Measurements from ENCODE around the gene ZBTB5.
A peak's percentile ranks its signal among the peaks of the same experiment; 100 is the strongest.
"Not testable (repeated sequence)": the region's sequence is repeated elsewhere in the genome, so short reads cannot be mapped to it uniquely, and the experiment has no call there.

Gene ZBTB5, protein sequence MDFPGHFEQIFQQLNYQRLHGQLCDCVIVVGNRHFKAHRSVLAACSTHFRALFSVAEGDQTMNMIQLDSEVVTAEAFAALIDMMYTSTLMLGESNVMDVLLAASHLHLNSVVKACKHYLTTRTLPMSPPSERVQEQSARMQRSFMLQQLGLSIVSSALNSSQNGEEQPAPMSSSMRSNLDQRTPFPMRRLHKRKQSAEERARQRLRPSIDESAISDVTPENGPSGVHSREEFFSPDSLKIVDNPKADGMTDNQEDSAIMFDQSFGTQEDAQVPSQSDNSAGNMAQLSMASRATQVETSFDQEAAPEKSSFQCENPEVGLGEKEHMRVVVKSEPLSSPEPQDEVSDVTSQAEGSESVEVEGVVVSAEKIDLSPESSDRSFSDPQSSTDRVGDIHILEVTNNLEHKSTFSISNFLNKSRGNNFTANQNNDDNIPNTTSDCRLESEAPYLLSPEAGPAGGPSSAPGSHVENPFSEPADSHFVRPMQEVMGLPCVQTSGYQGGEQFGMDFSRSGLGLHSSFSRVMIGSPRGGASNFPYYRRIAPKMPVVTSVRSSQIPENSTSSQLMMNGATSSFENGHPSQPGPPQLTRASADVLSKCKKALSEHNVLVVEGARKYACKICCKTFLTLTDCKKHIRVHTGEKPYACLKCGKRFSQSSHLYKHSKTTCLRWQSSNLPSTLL

DNA sequence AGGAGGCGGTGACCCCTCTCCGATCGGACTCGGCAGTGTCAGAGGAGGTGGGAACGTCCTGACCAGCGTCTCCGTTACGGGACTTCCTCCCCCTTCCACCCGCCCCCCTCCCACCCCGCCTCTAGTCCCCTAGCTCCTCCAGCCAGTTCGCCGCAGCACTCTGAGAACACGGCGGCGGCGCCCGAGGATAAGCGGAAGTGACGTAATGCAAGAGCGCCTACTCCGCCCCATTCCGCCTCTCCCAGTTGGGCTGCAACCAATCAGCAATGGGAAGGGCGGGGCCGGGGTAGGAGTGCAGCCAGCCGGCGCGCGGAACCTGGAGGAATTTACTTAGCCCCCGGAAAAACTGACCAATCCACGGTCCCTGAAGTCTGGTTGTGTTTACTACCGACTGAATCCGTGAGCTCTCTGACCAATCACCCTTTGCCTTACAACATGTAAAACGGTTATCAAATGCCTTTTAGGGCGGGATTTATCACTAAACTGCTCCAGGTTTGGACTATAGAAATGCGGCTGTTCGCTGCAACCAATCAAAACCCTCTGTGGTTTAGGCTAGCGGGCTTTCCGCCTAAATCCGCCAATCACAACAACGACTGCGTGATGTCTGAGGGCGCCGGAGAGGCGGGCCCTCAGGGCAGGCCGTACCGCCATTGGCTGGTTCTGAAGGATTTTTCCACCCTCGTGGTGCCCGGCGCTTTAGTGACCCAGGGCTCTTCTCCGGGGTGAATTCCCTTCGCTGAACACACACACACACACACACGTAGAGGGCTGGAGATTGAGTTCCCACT is at the start of gene ZBTB5:
Gene ZBTB5, minus strand, starts transcription at position 202 of the 788 bp plus-strand sequence. CDS start 22,899 bp downstream, outside the sequence.
- DNase-seq = peak; percentile 98

DNA sequence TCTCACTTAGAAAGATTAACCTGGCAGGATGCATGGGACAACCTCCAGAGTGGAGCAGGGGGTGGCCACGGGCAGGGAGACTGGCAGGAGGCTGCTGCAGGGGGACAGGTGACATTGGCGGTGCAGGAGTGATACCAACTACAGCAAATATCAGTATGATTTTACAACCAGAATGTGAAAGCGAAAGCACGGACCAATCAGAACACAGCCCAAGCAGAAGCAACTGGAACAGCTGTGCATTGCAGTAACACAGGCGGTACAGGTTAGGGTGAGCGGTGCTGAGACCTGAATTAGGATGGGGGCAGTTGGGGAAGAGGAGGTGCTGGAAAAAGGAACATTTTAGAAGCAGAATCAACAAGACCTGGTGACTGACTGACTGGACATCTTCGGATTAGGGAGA is 49.7 kb upstream of the ZBTB5 start:
- DNase-seq = no peak

DNA sequence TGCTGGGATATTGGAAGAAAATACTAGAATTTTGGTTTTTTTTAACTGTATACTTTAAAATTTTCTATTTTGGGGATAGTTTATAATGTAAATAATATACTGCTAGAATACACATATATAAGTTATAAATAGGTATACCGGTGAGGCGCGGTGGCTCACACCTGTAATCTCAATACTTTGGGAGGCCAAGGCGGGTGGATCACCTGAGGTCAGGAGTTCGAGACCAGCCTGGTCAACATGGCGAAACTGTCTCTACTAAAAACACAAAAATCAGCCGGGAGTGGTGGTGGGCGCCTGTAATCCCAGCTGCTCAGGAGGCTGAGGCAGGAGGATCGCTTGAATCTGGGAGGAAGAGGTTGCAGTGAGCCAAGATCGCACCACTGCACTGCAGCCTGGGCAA is 49.2 kb upstream of the ZBTB5 start:
- DNase-seq = not testable (repeated sequence)

DNA sequence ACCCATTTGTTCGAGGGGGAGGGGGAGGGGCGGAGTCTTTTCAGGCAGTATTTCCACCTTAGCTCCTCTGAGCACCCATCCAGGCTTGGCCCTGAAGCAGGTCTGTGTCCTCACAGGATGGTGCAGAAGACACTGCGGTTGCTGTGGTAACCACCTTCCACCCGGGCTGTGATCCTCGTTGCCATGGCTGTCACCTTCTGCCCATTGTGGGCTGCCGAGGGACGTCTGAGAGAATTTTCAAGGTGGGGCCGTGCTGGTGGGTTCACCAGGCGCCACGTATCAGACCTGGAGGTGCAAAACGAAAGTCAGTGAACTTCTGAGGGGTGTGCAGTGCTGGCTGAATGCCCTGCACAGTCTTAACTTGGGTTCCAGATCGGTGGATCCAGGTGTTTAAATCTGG is 47.2 kb upstream of the ZBTB5 start:
- DNase-seq = no peak

DNA sequence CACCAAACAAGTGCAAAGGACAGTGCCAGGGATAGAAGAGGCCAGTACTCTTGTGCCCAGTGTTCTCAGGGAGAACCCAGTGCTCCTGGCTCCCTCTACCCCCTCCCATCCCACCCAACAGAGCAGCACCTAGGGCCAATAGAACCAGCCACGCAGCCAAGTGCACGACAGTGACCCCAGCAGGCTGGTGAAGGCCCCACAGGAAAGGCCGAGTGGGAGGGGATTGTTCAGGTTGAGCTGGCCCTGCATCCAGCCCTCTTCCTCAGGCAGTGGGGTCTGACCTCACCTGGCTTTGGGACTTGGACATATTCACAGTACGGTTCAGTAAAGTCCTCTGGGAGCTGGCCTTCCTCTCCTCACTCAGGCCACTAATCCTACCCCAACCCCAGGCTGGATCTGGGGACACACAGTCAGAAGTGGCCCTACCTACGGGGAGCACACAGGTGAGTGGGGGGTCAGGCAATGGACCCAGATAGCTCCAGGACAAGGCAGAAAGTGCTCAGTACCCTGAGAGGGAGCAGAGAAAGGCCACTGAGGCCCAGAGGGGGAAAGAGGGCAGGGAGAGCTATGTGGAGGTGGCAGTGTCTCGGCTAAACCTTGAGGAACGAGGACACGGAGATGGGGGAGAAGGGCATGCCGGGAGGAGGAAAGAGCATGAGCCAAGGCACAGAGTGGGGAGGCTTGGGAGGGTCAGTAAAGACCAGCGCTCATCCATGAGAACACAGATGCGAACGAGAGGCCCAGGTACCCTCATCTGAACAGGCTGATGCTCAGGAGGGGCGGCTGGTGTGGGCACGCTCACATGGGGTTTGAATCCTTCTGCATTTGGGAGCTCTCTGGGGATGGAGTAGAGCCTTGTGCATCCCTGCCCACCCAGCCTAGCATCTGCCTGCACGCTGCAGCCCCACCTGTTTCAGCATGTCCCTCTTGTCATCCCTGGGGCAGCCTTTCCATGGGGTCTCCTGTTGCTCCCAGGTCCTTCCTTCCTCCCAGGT is 46.1 kb upstream of the ZBTB5 start:
- no peak for DNase-seq

DNA sequence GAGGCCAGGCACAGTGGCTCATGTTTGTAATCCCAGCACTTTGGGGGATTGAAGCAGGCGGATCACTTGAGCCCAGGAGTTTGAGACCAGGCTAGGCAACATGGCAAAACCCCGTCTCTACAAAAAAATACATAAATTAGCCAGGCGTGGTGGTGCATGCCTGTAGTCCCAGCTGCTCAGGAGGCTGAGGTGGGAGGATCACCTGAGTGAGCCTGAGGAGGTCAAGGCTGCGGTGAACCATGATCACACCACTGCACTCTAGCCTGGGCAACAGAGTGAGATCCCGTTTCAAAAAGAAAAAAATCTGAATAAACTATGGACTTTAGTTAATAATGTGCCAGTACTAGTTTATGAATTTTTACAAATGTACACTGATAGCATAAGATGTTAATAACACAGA is 44.8 kb upstream of the ZBTB5 start:
- not testable (repeated sequence) for DNase-seq

DNA sequence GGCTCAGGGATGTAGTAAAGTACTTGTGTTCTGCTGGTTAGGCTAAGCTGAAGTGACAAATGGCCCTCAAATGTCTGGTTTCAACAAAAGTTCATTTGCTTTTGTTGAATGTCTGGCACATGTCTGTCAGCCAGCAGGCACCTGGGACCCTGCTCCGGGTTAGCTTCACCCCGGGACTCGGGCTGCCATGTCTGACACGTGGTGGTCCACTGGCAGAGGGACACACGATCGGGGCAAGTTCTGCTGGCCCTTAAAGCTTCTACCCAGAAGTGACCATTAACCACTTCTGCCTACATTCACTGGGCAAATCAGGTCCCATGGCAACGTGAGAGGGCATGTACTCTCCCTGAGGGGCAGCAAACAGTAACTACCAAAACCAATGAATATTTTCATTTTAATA is 44.3 kb upstream of the ZBTB5 start:
- DNase-seq = no peak

DNA sequence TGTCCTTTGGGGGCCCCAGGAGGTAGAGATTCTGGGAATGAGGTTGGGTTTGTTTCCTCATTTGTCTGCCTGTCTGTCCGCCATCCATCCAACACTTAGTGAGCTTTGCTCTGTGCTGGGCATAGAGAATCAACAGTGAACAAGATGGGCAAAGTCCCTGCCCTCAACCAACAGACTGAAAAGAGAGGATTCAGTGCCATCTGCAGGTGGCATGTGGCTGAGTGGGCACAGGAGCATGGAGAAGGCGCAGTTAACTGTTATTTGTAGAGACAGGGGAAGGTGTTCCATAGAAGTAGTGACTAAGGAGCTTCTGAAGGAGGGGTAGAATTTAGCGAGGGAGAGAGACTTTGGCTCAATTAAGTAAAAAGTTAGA is 43.6 kb upstream of the ZBTB5 start:
- no peak for DNase-seq

DNA sequence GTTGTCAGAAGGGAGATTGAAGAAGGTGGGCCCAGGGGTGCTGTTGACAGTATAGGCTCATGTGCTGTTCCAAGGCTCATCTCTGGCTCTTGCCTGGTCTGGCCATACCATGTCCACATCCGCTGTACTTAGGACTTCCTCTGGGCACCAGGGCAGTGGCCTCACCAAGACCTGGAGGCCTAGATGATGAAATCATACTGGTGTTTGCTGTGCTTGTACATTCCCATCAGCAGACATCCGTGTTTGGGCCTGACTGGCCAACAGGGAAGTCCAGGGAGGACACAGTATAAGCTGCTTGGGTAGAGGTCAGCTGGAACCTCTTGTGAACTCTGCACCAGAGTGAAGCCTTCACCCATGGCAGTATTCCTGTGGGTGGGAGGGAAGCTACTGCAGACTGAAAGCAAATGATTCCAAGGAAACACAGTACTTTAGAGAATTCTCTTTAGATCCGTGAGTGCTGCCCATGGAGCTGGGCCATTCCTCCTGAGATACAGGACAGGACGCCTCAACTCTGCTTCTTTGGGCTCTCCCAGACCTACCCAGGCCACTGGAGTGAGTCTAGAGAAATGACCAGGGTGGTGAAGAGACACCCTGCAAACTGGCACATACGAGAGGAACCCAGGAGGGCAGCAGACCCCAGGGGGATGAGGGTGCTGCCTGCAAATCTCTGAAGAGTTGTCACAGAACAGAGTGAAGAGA is 43.0 kb upstream of the ZBTB5 start:
- no peak for DNase-seq

DNA sequence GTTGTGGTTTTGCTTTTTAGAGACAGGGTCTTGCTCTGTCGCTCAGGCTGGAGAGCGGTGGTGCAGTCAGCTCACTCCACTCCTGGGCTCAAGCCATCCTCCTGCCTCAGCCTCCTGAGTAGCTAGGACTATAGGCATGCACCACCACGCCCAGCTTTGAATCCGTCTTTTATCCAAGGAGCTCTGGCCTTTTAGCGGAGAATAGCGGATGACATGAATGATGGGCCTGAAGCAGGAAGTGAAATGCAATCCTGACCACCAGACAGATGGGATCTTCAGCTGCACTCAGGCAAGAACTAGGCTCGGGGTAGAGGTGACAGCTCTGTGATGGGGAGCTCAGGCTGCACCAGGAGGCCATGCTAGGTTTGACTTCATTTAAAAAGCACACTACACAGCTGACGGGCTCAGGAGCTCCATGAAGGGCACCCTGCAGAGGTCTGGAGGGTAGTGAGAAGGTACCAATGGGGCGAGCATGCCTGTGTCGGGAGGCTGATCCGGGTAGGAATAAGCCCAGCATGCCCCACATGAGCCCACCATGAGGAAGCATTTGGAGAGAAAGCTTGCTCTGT is 42.4 kb upstream of the ZBTB5 start:
- DNase-seq = no peak

DNA sequence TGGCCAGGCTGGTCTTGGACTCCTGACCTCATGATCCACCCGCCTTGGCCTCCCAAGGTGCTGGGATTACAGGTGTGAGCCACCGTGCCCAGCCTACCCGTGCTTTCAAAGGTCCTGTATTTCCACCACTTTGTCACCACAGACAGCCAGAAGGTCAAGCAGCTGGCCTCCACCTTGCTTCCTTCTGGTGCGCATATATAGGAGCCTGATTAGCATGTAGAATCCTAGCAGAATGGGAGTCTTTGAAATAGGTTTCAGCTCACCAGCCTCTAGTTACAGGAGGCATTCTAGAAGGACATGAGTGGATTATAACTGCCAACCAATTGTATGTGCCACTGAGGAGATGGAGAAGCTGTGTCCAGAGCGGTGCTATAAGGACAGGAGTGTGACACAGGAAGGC is 39.4 kb upstream of the ZBTB5 start:
- DNase-seq = no peak

DNA sequence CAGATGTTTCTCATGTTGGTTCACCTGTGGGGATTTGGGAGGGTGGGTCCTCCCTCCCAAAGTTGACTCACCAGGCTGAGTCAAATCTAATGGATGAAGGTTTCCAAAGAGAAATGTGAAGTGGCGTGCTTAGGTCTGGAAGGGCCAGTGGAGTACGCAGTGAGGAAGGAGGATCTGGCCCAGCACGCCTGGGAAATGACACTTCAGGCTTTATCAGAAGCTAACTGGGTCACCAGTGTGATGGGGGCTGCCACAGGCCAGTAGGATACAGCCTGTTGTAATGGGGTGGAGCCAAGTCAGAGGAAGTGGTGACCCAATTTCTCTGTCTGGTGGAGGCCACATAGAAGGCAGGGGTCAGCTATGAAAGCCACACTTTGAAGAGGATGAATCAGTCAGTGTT is 38.5 kb upstream of the ZBTB5 start:
- no peak for DNase-seq

DNA sequence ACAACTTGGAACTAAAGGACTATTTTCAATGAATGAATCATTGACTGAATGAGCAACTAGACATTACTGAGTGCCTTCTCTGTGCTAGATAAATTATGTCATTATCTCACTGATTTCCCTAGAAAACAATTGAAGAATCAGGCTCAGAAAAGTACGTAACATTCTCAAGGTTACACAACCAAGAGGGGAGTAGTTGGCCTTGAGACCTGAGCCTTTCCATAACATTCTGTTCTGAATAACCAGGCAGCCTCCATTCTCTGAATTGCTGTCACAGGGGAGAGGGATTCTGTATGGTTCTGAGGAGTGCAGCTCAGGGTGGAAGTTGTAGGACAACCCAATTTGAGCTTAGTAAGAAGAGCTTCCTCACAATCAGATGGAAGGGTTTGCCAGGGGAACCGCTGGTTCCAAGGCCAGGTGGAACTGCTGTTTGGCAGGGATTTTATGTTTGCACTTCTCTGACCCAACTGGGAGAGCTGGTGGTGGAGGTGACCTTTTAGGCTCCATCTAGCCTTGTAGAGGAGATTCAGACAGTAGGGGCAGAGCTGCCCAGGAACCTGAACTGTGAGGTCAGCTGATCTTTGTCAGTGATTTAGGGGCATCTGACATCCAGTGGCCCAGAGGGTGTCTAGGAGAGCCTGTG is 36.8 kb upstream of the ZBTB5 start:
- DNase-seq = no peak

DNA sequence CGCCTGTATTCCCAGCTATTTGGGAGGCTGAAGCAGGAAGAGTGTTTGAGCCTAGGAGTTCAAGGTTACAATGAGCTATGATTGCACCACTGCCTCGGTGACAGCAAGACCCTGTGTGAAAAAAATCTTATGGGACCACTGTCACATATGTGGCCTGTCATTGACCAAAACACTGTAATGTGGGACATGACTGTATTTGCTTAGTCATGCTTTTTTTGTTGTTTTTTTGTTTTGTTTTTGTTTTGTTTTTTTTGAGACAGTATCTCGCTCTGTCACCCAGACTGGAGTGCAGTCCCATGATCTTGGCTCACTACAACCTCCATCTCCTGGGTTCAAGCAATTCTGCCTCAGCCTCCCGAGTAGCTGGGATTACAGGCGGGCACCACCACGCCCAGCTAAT is 34.0 kb upstream of the ZBTB5 start:
- no peak for DNase-seq

DNA sequence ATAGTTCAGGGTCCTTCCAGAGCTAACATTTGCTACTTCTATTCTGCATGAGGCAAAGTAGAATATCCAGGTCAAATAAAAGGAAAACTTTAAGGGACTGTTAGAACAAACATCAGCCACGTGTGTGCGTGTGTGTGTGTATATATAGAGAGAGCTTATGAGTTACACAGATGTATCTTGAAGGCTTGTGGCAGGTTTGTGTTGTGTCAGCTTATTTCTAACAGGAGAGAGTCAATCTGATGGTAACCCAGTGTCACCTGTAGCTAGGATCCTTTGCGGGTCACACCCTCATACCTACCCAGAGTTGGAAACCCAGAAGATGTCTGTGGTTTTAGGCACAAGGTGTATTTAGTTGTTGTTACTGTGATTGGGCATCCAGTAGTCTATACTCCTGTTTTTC is 33.2 kb upstream of the ZBTB5 start:
- no peak for DNase-seq

DNA sequence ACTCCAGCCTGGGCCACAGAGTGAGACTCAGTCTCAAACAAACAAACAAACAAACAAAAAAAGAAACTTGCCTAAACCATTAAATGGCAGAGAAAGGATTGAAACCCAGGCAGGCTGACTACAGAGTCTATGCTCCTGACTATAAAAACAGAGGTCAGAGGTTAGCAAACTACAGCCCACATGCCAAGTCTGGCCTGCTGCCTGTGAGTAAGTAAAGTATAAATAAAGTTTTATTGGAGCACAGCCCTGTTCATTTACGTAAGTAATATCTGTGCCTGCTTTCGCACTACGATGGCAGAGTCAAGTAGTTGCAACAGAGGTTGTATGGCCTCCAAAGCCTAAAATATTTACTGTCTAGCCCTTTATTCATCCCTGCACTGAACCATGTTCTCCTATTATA is 32.1 kb upstream of the ZBTB5 start:
- DNase-seq = no peak

DNA sequence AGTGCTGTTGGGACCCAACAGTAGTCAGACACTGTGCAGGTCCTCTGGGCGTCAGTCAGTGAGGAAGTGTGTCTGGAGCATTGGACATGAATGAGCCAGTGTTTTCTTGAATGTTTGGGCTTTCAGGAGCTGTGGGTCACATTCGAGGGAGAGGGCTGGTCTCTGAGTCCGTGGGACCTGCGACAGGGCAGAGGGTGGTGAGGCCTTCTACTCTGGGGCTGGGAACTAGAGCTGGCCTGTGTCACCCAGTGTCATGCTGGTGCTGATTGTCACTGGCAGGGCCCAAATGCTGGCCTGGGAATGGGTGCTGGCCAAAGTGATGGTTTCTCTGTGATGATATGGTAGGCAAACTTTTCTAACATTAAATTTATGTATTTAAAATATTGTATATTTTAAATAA is 30.8 kb upstream of the ZBTB5 start:
- no peak for DNase-seq

DNA sequence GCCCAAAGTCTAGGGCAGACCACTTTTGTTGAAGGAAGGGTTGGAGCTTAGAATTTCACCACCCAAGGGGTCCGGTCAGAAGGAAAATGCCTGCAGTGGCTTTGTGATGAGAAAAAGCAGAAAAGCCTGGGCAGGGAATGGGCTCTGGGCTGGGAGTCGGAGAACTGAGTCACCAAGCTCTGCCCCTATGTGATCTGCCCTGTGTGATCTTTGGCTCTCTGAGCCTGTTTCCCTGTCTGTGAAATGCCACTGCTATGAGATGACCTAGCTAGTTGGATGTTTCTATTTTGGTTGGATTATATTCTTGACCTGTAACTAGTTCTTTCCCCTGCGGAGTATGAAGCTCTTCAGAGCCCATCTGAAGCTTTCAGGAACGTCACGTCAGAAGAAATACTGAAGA is 30.3 kb upstream of the ZBTB5 start:
- DNase-seq = no peak

DNA sequence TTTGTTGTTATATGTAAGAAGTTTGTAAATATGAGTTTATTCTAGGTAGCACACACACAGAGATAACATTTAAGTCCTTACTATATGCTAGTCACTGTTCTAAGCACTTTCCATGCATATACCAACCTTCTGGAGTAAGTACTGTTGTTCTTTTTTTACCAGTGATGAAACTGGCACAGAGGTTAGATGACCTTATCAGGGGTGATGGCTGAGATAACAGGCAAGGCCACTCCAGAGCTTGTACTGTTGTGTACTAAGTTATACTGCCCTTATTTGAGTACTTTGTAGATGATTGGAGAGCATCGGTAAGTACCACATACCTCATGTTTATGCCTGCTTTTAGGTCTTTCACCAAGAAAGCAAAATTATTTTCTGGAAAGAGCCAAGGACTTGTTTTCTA is 26.7 kb upstream of the ZBTB5 start:
- no peak for DNase-seq

DNA sequence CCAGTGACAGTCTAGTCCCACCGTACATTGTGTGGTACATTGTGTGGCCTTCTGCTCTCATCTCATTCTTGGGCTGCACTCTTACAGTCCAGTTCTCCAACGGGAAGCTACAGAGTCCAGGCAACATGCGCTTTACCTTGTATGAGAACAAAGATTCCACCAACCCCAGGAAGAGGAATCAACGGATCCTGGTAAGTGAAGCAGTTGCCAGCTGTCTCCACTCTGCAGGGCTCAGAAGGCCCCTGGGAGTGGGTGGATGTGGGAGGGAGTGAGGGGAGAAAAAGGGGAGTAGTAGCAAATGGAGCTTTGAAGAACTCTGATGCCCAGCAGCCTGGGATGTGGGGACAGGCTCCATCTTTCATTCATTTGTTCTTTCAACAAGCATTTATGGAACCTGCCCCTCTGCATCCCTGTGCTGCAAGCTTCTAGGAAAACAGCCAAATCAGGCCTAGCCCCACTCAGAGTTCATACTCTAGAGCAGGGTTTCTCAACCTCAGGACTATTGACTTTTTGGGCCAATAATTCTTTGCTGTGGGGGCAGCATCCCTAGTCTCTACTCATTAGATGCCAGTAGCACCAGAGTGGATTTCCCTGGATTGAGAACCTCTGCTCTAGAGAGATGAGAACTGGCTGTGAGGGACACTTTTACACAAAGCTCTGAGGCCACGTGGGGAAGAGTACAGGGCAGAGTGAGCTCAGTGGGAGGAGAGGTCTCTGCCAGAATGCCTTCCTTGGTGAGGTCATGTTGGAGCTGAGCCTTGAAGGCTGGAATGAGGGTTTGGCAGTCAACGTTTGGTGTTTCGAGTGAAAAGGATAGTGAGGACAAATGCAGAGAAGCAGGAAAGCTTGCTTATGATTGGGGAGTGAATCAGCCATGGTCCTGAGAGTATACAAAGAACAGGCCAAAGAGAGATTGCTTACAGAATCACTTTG is 21.6 kb upstream of the ZBTB5 start:
- DNase-seq = no peak
